OCI-LY1 (cell line): Measurements from ENCODE around the gene TBL2.
"Not testable (repeated sequence)": the region's sequence is repeated elsewhere in the genome, so short reads cannot be mapped to it uniquely, and the experiment has no call there.

Experiments used
- H2AFZ ChIP-seq: fragments of 200-600 bp; sonication (generic), shearing (Covaris generic); 2 replicates; pipeline ENCODE4 v1.6.0; 2014; ENCODE audit warnings: antibody characterized with exemption, mild to moderate bottlenecking, low read length
- H3F3A ChIP-seq: fragments of 200-600 bp; sonication (generic), shearing (Covaris generic); 2 replicates; pipeline ENCODE4 v1.6.0; 2014; ENCODE audit warnings: mild to moderate bottlenecking, antibody characterized with exemption, low read length, moderate library complexity; ENCODE audit not compliant: insufficient read depth
- H3K27ac ChIP-seq: fragments of 200-600 bp; sonication (generic); 2 replicates; pipeline ENCODE4 v1.5.1; 2014; ENCODE audit warnings: low read length, mixed run types, mild to moderate bottlenecking, low read depth; ENCODE audit not compliant: poor library complexity, severe bottlenecking
- H3K27me3 ChIP-seq: fragments of 200-600 bp; sonication (generic); 2 replicates; pipeline ENCODE4 v1.6.0; 2014; ENCODE audit warnings: antibody characterized with exemption, mild to moderate bottlenecking, low read length, moderate library complexity; ENCODE audit not compliant: insufficient read depth
- H3K36me3 ChIP-seq: fragments of 200-600 bp; sonication (generic); 2 replicates; pipeline ENCODE4 v1.6.1; 2014; ENCODE audit warnings: mild to moderate bottlenecking, antibody characterized with exemption, low read length, moderate library complexity, mixed read lengths; ENCODE audit not compliant: insufficient read depth
- H3K4me1 ChIP-seq: fragments of 200-600 bp; sonication (generic); 2 replicates; pipeline ENCODE4 v1.5.1; 2014; ENCODE audit warnings: mild to moderate bottlenecking, low read length, moderate library complexity; ENCODE audit not compliant: insufficient read depth, severe bottlenecking
- H3K4me2 ChIP-seq: fragments of 200-600 bp; sonication (generic), shearing (Covaris generic); 2 replicates; pipeline ENCODE4 v1.6.1; 2014; ENCODE audit warnings: low read length
- H3K4me3 ChIP-seq: fragments of 200-600 bp; sonication (generic); 2 replicates; pipeline ENCODE4 v1.5.1; 2014; ENCODE audit warnings: low read length, low read depth, mild to moderate bottlenecking, mixed read lengths; ENCODE audit not compliant: poor library complexity, severe bottlenecking
- H3K79me2 ChIP-seq: fragments of 200-600 bp; shearing (Covaris generic); 2 replicates; pipeline ENCODE4 v1.6.1; 2016; ENCODE audit warnings: mixed run types, low read length, mixed read lengths; ENCODE audit not compliant: insufficient read depth
- H3K9ac ChIP-seq: fragments of 200-600 bp; sonication (generic), shearing (Covaris generic); 2 replicates; pipeline ENCODE4 v1.6.1; 2014; ENCODE audit warnings: mild to moderate bottlenecking, low read length, mixed read lengths
- H3K9me2 ChIP-seq: fragments of 200-600 bp; sonication (generic), shearing (Covaris generic); 2 replicates; pipeline ENCODE4 v1.6.1; 2014; ENCODE audit warnings: low read depth, mild to moderate bottlenecking, low read length, mixed read lengths
- H3K9me3 ChIP-seq: fragments of 200-600 bp; shearing (Covaris generic); 2 replicates; pipeline ENCODE4 v1.6.1; 2014; ENCODE audit warnings: low read length, mixed read lengths
- H4K20me1 ChIP-seq: fragments of 200-600 bp; sonication (generic), shearing (Covaris generic); 2 replicates; pipeline ENCODE4 v1.6.0; 2016; ENCODE audit warnings: mild to moderate bottlenecking, low read length; ENCODE audit not compliant: insufficient read depth
- EZH2 ChIP-seq: fragments of 200-600 bp; sonication (generic), shearing (Covaris generic); IDR thresholded peaks from 2 replicates; pipeline ENCODE4 v1.8.0; 2017; ENCODE audit warnings: borderline replicate concordance, mixed run types, mild to moderate bottlenecking, antibody characterized with exemption, low read length, moderate library complexity, mixed read lengths
- TF ChIP-seq, protein P1 (sequence below): fragments of 200-600 bp; sonication (generic), shearing (Covaris generic); IDR thresholded peaks from 2 replicates; pipeline ENCODE4 v1.5.1; 2017; ENCODE audit warnings: mild to moderate bottlenecking, antibody characterized with exemption, low read length, moderate library complexity, mixed read lengths

Gene TBL2

DNA sequence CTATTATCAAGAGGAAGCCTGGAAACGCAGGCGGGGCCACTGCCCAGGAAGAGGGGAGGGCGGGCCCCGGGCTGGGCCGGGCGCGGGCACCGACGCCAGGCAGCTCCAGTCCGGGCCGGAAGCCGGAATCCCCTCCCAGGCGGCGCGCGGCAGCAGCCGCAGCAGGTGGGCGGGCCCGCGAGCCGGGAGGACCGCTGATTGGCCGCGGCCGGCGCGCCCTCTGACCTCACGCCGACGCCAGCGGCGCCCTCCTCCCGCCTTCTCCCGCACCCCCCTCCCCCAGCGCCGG is 21.3 kb downstream of the TBL2 start:
- peak overlapping the region; percentile 61 for H3K27ac ChIP-seq
- peaks cover 32% of the 10 kb centered on the region for H3K36me3 ChIP-seq
- no peaks in the 10 kb centered on the region for H3K9me3 ChIP-seq
- peak overlapping the region; percentile 92 for H3K9ac ChIP-seq
- H2AFZ ChIP-seq, result no peak overlapping the region
- TF ChIP-seq EZH2, result no peak
- TF ChIP-seq, protein P1, sequence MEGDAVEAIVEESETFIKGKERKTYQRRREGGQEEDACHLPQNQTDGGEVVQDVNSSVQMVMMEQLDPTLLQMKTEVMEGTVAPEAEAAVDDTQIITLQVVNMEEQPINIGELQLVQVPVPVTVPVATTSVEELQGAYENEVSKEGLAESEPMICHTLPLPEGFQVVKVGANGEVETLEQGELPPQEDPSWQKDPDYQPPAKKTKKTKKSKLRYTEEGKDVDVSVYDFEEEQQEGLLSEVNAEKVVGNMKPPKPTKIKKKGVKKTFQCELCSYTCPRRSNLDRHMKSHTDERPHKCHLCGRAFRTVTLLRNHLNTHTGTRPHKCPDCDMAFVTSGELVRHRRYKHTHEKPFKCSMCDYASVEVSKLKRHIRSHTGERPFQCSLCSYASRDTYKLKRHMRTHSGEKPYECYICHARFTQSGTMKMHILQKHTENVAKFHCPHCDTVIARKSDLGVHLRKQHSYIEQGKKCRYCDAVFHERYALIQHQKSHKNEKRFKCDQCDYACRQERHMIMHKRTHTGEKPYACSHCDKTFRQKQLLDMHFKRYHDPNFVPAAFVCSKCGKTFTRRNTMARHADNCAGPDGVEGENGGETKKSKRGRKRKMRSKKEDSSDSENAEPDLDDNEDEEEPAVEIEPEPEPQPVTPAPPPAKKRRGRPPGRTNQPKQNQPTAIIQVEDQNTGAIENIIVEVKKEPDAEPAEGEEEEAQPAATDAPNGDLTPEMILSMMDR, result no peak
- H3K4me3 ChIP-seq, result peak overlapping the region; percentile 75
- H3K4me2 ChIP-seq, result peak overlapping the region; percentile 82
- H3K4me1 ChIP-seq, result peaks cover 20% of the 10 kb centered on the region
- H3K79me2 ChIP-seq, result peaks cover 35% of the 10 kb centered on the region
- no peaks in the 10 kb centered on the region for H3K9me2 ChIP-seq
- no peaks in the 10 kb centered on the region for H3K27me3 ChIP-seq
- H4K20me1 ChIP-seq, result no peaks in the 10 kb centered on the region
- no peaks in the 10 kb centered on the region for H3F3A ChIP-seq

DNA sequence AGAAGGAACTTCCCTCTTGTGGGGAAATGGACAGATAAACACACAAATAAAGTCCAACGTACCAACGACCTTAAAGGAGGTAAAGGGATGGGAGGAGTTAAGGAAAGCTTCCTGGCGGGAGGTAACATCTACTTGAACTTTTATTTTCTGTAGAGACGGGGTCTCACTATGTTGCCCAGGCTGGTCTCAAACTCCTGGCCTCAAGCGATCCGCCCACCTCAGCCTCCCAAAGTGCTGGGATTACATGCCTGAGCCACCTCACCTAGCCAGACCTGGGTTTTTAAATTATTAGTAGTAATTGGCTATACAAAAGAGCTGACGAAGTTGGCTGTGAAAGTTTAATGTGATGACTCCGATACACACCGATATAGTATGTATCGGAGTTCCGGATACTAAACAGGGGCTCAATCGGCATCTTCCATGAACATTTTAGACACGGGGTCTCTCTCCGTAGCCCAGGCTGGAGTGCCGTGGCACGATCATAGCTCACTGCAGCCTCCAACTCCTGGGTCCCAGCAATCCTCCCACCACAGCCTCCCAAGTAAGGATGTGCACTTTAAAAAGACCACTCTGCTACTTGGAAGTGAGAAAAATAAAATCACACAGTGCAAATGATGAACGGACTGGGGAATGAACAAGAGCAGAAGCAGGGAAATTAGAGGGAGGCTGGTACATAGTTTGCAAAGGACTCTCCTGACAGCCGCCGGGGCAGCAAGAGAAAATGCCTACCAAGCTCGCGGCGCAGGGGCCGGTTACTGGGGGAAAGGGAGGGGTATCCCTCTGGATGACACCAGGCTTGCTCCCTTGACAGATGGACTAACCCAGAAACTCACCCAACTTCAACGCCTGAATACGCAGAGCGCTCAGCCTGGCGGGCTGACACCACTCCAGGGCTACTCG is 21.9 kb downstream of the TBL2 start:
- TF ChIP-seq, protein P1, result no peak
- TF ChIP-seq EZH2, result no peak
- Histone ChIP-seq H3K4me3 (peak overlapping the region; percentile 75), H2AFZ (no peak overlapping the region), H3K36me3 (peaks cover 38% of the 10 kb centered on the region), H4K20me1 (no peaks in the 10 kb centered on the region), H3K4me2 (peak overlapping the region; percentile 82), H3K4me1 (peaks cover 20% of the 10 kb centered on the region), H3K9me2 (no peaks in the 10 kb centered on the region), H3K27ac (no peak overlapping the region), H3K9ac (peak overlapping the region; percentile 92), H3F3A (no peaks in the 10 kb centered on the region), H3K79me2 (peaks cover 35% of the 10 kb centered on the region), H3K9me3 (no peaks in the 10 kb centered on the region), H3K27me3 (no peaks in the 10 kb centered on the region)

DNA sequence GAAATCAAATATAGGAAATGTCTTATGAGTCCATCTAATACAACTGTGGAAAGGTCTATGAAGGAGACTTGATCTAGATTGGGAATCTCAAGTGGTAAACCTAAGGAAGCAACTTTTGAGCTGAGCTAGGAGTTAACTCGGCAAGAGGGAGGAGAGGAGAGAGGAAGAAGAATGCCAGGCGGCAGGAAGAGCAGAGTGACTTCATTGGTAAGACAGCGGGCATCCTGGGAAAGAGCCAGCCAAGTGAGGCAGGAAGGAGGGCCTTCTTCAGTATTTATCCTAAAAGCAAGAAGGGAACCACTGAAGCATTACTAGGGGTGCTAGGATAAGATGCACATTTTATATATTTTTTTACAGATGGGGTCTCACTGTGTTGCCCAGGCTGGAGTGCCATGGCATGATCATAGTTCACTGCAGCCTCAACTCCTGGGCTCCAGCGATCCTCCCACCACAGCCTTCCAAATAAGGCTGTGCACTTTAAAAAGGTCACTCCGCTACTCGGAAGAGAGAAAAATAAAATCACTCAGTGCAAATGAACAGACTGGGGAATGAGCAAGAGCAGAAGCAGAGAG is 22.9 kb downstream of the TBL2 start:
- H3K9ac ChIP-seq, result peak overlapping the region; percentile 92; the same call in 1 of the 2 replicates
- H3K4me2 ChIP-seq, result peak overlapping the region; percentile 82
- H3K27ac ChIP-seq, result no peak overlapping the region
- TF ChIP-seq EZH2, result no peak
- TF ChIP-seq, protein P1, result no peak
- peaks cover 47% of the 10 kb centered on the region for H3K36me3 ChIP-seq
- peaks cover 35% of the 10 kb centered on the region for H3K79me2 ChIP-seq
- no peaks in the 10 kb centered on the region for H3K9me3 ChIP-seq
- peaks cover 20% of the 10 kb centered on the region for H3K4me1 ChIP-seq
- H4K20me1 ChIP-seq, result no peaks in the 10 kb centered on the region
- H3K4me3 ChIP-seq, result peak overlapping the region; percentile 75
- H3K27me3 ChIP-seq, result no peaks in the 10 kb centered on the region
- no peaks in the 10 kb centered on the region for H3K9me2 ChIP-seq
- H2AFZ ChIP-seq, result no peak overlapping the region
- no peaks in the 10 kb centered on the region for H3F3A ChIP-seq

DNA sequence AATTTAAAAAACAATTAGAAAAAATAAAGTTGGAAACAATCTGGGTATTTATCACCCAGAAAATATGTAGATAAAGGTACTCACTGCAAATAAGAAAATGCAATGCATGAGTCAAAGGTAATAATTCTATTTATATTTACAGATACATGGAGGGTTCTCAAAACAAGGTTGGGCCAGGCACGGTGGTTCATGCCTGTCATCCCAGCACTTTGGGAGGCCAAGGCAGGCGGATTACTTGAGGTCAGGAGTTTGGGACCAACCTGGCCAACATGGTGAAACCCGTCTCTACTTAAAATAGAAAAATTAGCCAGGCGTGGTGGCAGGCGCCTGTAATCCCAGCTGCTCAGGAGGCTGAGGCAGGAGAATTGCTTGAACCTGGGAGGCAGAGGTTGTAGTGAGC is 28.3 kb downstream of the TBL2 start:
- peaks cover 44% of the 10 kb centered on the region for H3K79me2 ChIP-seq

More for the DNA sequence above, 28.3 kb downstream of the TBL2 start:
- H3K9me3 ChIP-seq, H4K20me1 ChIP-seq, H3F3A ChIP-seq, H3K27ac ChIP-seq, H2AFZ ChIP-seq, H3K9ac ChIP-seq, H3K27me3 ChIP-seq, H3K4me1 ChIP-seq, H3K4me2 ChIP-seq, H3K4me3 ChIP-seq, H3K9me2 ChIP-seq: not testable (repeated sequence)
- peaks cover 86% of the 10 kb centered on the region for H3K36me3 ChIP-seq
